ENCODE results near the gene DENND4A. TPM values are rescaled to one million over a fixed set of nuclear protein-coding genes. Genes with fewer than 3 reads are reported as not detected.

Gene DENND4A
- total RNA-seq, 1 experiment from 2014 or later: 26.0 TPM

- no peaks in the 10 kb centered on the region for H3K36me3 Mint-ChIP-seq (ENCODE audit: insufficient read depth, unreplicated experiment)
- H3K27ac Mint-ChIP-seq (ENCODE audit: unreplicated experiment): no peak overlapping the region
- BruUV-seq (replicated peaks): no TSS peak
- peaks cover 10% of the 10 kb centered on the region for H3K27me3 Mint-ChIP-seq (ENCODE audit: unreplicated experiment)
- CTCF ChIA-PET: interaction anchor here (0.7 kb wide), 1 partner anchor 195 kb away, joined by 4 read pairs; no protein-coding TSS in a partner anchor
- no peak overlapping the region for H3K4me3 Mint-ChIP-seq (ENCODE audit: low read depth, unreplicated experiment)
- DNase-seq: no peak
- H3K4me1 Mint-ChIP-seq (ENCODE audit: low read depth, unreplicated experiment): peaks cover 12% of the 10 kb centered on the region
- H3K9me3 Mint-ChIP-seq (ENCODE audit: low read depth, unreplicated experiment): no peaks in the 10 kb centered on the region
- intact Hi-C loops (cut with micrococcal nuclease; ENCODE audit: unreplicated experiment): no loop called here
- no peak for TF ChIP-seq CTCF (IDR thresholded peaks at IDR 0.05; ENCODE audit: unreplicated experiment)
Observed at GRCh38 chr15:65634356-65634755, 157.7 kb downstream of the DENND4A start.

- TF ChIP-seq CTCF (IDR thresholded peaks at IDR 0.05; ENCODE audit: unreplicated experiment): no peak
- Mint-ChIP-seq H3K27me3 (ENCODE audit: unreplicated experiment) (peaks cover 5% of the 10 kb centered on the region), H3K4me3 (ENCODE audit: low read depth, unreplicated experiment) (no peak overlapping the region), H3K36me3 (ENCODE audit: insufficient read depth, unreplicated experiment) (no peaks in the 10 kb centered on the region), H3K4me1 (ENCODE audit: low read depth, unreplicated experiment) (peaks cover 6% of the 10 kb centered on the region), H3K9me3 (ENCODE audit: low read depth, unreplicated experiment) (no peaks in the 10 kb centered on the region), H3K27ac (ENCODE audit: unreplicated experiment) (no peak overlapping the region)
- CTCF ChIA-PET: no interaction called here
- no TSS peak for BruUV-seq (replicated peaks)
- no peak for DNase-seq
- intact Hi-C loops (cut with micrococcal nuclease; ENCODE audit: unreplicated experiment): loop anchor here (1.0 kb wide), 1 partner anchor 20 kb away; no protein-coding TSS in a partner anchor
Observed at GRCh38 chr15:65633752-65634151, 158.3 kb downstream of the DENND4A start.

GRCh38 chr15:65632780-65633375 is 159.2 kb downstream of the DENND4A start:
- Mint-ChIP-seq H3K4me1 (ENCODE audit: low read depth, unreplicated experiment) (no peaks in the 10 kb centered on the region), H3K27ac (ENCODE audit: unreplicated experiment) (no peak overlapping the region), H3K4me3 (ENCODE audit: low read depth, unreplicated experiment) (no peak overlapping the region), H3K36me3 (ENCODE audit: insufficient read depth, unreplicated experiment) (no peaks in the 10 kb centered on the region), H3K27me3 (ENCODE audit: unreplicated experiment) (no peaks in the 10 kb centered on the region), H3K9me3 (ENCODE audit: low read depth, unreplicated experiment) (no peaks in the 10 kb centered on the region)
- CTCF ChIA-PET: no interaction called here
- no TSS peak for BruUV-seq (replicated peaks)
- intact Hi-C loops (cut with micrococcal nuclease; ENCODE audit: unreplicated experiment): loop anchor here (1.0 kb wide), 1 partner anchor 20 kb away; no protein-coding TSS in a partner anchor
- no peak for DNase-seq
- TF ChIP-seq CTCF (IDR thresholded peaks at IDR 0.05; ENCODE audit: unreplicated experiment): no peak

GRCh38 chr15:65631503-65631902 is 160.6 kb downstream of the DENND4A start:
- CTCF ChIA-PET: no interaction called here
- no TSS peak for BruUV-seq (replicated peaks)
- DNase-seq: no peak
- TF ChIP-seq CTCF (IDR thresholded peaks at IDR 0.05; ENCODE audit: unreplicated experiment): no peak
- Mint-ChIP-seq H3K27me3 (ENCODE audit: unreplicated experiment) (no peaks in the 10 kb centered on the region), H3K4me3 (ENCODE audit: low read depth, unreplicated experiment) (no peak overlapping the region), H3K9me3 (ENCODE audit: low read depth, unreplicated experiment) (no peaks in the 10 kb centered on the region), H3K27ac (ENCODE audit: unreplicated experiment) (no peak overlapping the region), H3K36me3 (ENCODE audit: insufficient read depth, unreplicated experiment) (no peaks in the 10 kb centered on the region), H3K4me1 (ENCODE audit: low read depth, unreplicated experiment) (no peaks in the 10 kb centered on the region)
- intact Hi-C loops (cut with micrococcal nuclease; ENCODE audit: unreplicated experiment): no loop called here
